Neuronal stem cell (in vitro differentiated cells): ENCODE measurements around the gene CLCA1.

Experiments
- DNase-seq: peaks from one replicate; pipeline ENCODE4 v3.0.0-alpha.2; 2013; ENCODE audit warnings: low spot score
- H2AFZ ChIP-seq: one replicate; pipeline ENCODE4 v1.6.1; 2013; ENCODE audit warnings: mild to moderate bottlenecking, low read length, inconsistent platforms
- H2AK5ac ChIP-seq: 2 replicates; pipeline ENCODE4 v1.6.1; 2013; ENCODE audit warnings: low read depth, mild to moderate bottlenecking, inconsistent platforms, low read length, moderate library complexity, mixed read lengths
- H2BK120ac ChIP-seq: 2 replicates; pipeline ENCODE4 v1.6.1; 2013; ENCODE audit warnings: low read depth, mild to moderate bottlenecking, inconsistent platforms, low read length, moderate library complexity, mixed read lengths
- H2BK12ac ChIP-seq: one replicate; pipeline ENCODE4 v1.6.1; 2013; ENCODE audit warnings: low read length, inconsistent platforms
- H2BK15ac ChIP-seq: 2 replicates; pipeline ENCODE4 v1.6.1; 2013; ENCODE audit warnings: mild to moderate bottlenecking, low read length, inconsistent platforms, mixed read lengths
- H2BK5ac ChIP-seq: one replicate; pipeline ENCODE4 v1.6.1; 2013; ENCODE audit warnings: inconsistent platforms, mild to moderate bottlenecking, low read length, moderate library complexity
- H3K14ac ChIP-seq: one replicate; pipeline ENCODE4 v1.6.1; 2013; ENCODE audit warnings: low read length, inconsistent platforms
- H3K18ac ChIP-seq: 2 replicates; pipeline ENCODE4 v1.6.1; 2013; ENCODE audit warnings: low read length, inconsistent platforms
- H3K23ac ChIP-seq: 2 replicates; pipeline ENCODE4 v1.6.1; 2013; ENCODE audit warnings: low read depth, mild to moderate bottlenecking, mixed read lengths, low read length, inconsistent platforms; ENCODE audit not compliant: poor library complexity
- H3K27ac ChIP-seq: replicated peaks from 3 replicates; pipeline ENCODE4 v1.5.1; 2013; ENCODE audit warnings: low read length, inconsistent platforms
- H3K27me3 ChIP-seq, 3 experiments: 2 replicates each; pipeline ENCODE4 v1.6.1; 2013; ENCODE audit warnings: low read length in 3 of 3, mild to moderate bottlenecking in 2 of 3, inconsistent platforms in 1 of 3, low read depth in 1 of 3, mixed read lengths in 1 of 3, moderate library complexity in 1 of 3; ENCODE audit not compliant: control insufficient read depth in 3 of 3, insufficient read depth in 3 of 3
- H3K36me3 ChIP-seq, 2 donors: replicated peaks in 1 of 2; 2 replicates each; pipeline ENCODE4 v1.6.1; 2013; ENCODE audit warnings: low read length in 2 of 2; ENCODE audit not compliant: control insufficient read depth in 2 of 2, insufficient read depth in 2 of 2
- H3K4ac ChIP-seq: 2 replicates; pipeline ENCODE4 v1.6.1; 2013; ENCODE audit warnings: inconsistent platforms, mild to moderate bottlenecking, low read length, moderate library complexity
- H3K4me1 ChIP-seq, 2 donors: 1 replicate in 1 of 2; 2 replicates in 1 of 2; pipeline ENCODE4 v1.6.1; 2013; ENCODE audit warnings: low read length in 2 of 2, low read depth in 1 of 2; ENCODE audit not compliant: control insufficient read depth in 2 of 2, insufficient read depth in 1 of 2
- H3K4me2 ChIP-seq: one replicate; pipeline ENCODE4 v1.6.1; 2013; ENCODE audit warnings: mild to moderate bottlenecking, low read length, inconsistent platforms; ENCODE audit not compliant: insufficient read depth, poor library complexity, severe bottlenecking
- H3K4me3 ChIP-seq, 2 donors: 2 replicates each; pipeline ENCODE4 v1.5.1; 2013; ENCODE audit warnings: low read length in 2 of 2, mild to moderate bottlenecking in 2 of 2, inconsistent platforms in 1 of 2, moderate library complexity in 1 of 2
- H3K79me1 ChIP-seq: one replicate; pipeline ENCODE4 v1.6.1; 2013; ENCODE audit warnings: low read depth, mild to moderate bottlenecking, inconsistent platforms, low read length, moderate library complexity
- H3K9ac ChIP-seq: one replicate; pipeline ENCODE4 v1.6.1; 2013; ENCODE audit warnings: mild to moderate bottlenecking, low read depth, low read length, inconsistent platforms; ENCODE audit not compliant: poor library complexity
- H3K9me3 ChIP-seq, 2 donors: replicated peaks in 1 of 2; 2 replicates each; pipeline versions ENCODE3 to v1.6.1; 2013; ENCODE audit warnings: low read length in 2 of 2, mild to moderate bottlenecking in 2 of 2, inconsistent platforms in 1 of 2, low read depth in 1 of 2, mixed read lengths in 1 of 2, moderate library complexity in 1 of 2; ENCODE audit not compliant: control insufficient read depth in 2 of 2, insufficient read depth in 1 of 2
- H4K8ac ChIP-seq: one replicate; pipeline ENCODE4 v1.6.1; 2013; ENCODE audit warnings: low read depth, mild to moderate bottlenecking, inconsistent platforms, low read length, moderate library complexity
- H4K91ac ChIP-seq: one replicate; pipeline ENCODE4 v1.6.1; 2013; ENCODE audit warnings: low read length, low read depth, mild to moderate bottlenecking, inconsistent platforms; ENCODE audit not compliant: poor library complexity
- WGBS, 2 donors: extraction: QIAGEN DNeasy Blood & Tissue Kit; methylation state at CpG; one replicate each; pipeline ENCODE4 v1.1.7; 2013; ENCODE audit warnings: missing lambda C conversion rate in 2 of 2, mixed read lengths in 1 of 2; ENCODE audit not compliant: insufficient read length in 2 of 2, insufficient replicate concordance in 1 of 2; ENCODE audit errors: extremely low coverage in 2 of 2; 5-methylcytosine and 5-hydroxymethylcytosine counted together

The CLCA1 gene

DNA sequence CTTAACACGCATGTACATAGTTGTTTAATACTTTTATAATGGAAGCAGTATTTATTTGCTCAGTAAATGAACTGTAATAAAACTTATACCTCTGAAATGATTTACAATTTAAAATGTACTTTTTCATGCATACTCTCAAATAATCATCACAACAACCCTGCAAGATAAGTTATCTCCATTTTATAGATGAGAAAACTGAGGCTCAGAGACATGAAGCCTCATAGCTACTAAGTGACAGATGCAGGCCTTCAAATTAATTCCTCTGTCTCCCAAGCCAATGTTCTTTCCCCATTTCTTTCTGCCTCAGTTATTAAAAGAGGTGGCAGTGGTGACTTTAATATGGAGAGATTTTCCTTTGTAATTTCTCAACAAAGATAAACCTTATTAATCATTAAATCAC, 19.6 kb upstream of the CLCA1 start:
- Histone ChIP-seq H3K14ac (no peak overlapping the region), H3K27me3 (no peaks in the 10 kb centered on the region), H2BK12ac (no peak overlapping the region), H3K4ac (no peak overlapping the region), H4K91ac (no peak overlapping the region), H2AFZ (no peak overlapping the region), H3K9ac (no peak overlapping the region), H3K4me2 (no peak overlapping the region), H3K9me3 (no peaks in the 10 kb centered on the region), H2BK15ac (no peak overlapping the region), H3K18ac (no peak overlapping the region), H3K4me3 (no peak overlapping the region), H3K23ac (no peak overlapping the region), H2BK5ac (no peak overlapping the region), H2AK5ac (no peak overlapping the region), H4K8ac (no peak overlapping the region), H3K79me1 (no peaks in the 10 kb centered on the region), H3K36me3 (no peaks in the 10 kb centered on the region), H3K4me1 (no peaks in the 10 kb centered on the region), H2BK120ac (no peak overlapping the region), H3K27ac (no peak overlapping the region)
- no CpG with 5 or more reads among the region's 1 CpG for whole genome bisulfite sequencing, 2 donors
- DNase-seq, result no peak

DNA sequence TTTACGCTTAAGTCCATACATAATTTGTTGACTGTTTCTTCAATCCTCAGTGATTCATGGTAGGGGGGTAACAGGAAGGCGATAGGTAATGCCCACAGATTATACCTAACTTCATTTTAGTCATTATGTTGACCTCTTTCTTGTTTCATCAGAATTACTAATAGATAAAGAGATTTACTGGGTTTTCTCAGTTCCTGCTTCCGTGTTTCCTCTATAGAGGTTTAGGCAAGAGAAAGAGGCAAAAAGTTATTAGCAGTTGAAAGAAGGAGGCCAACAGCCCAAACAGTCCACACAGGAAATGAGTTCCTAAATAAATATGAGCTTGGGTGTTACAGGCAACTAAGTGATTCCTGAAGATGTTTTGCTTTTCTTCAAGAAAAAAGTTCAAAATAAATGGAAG, 17.9 kb upstream of the CLCA1 start:
- no peak overlapping the region for H2BK120ac ChIP-seq
- H3K9ac ChIP-seq, result no peak overlapping the region
- no peak overlapping the region for H2AFZ ChIP-seq
- H3K79me1 ChIP-seq, result no peaks in the 10 kb centered on the region
- no peaks in the 10 kb centered on the region for H3K36me3 ChIP-seq
- no peak overlapping the region for H2AK5ac ChIP-seq
- H3K4ac ChIP-seq, result no peak overlapping the region
- no peak overlapping the region for H2BK12ac ChIP-seq
- no peak for DNase-seq
- H3K23ac ChIP-seq, result no peak overlapping the region
- H4K91ac ChIP-seq, result no peak overlapping the region
- H3K18ac ChIP-seq, result no peak overlapping the region
- H3K4me1 ChIP-seq, result no peaks in the 10 kb centered on the region
- H3K4me2 ChIP-seq, result no peak overlapping the region
- no peaks in the 10 kb centered on the region for H3K9me3 ChIP-seq
- no CpG with 5 or more reads among the region's 3 CpGs for WGBS, 2 donors
- no peak overlapping the region for H2BK15ac ChIP-seq
- no peak overlapping the region for H2BK5ac ChIP-seq
- H3K27me3 ChIP-seq, result no peaks in the 10 kb centered on the region
- no peak overlapping the region for H3K14ac ChIP-seq
- H3K27ac ChIP-seq, result no peak overlapping the region
- H4K8ac ChIP-seq, result no peak overlapping the region
- H3K4me3 ChIP-seq, result no peak overlapping the region

DNA sequence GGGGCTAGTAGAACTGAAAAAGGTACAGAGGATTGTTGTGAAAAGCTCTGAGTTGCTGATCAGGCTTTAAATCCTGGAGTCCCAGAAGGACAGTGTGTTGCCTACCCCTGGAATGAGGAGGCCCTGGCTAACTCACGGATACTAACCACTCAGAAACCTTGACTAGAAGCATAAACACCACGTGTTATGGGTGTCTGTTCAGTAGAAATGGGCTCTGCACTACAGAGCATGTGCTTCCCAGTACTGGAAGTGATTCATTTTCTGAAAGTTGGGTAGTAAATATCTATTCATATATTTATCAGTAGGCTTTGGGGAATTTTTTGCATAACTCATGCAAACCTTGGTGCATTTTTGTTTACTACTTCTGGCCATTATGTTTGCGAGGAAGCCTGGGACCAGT, 15.1 kb upstream of the CLCA1 start:
- Histone ChIP-seq H3K36me3 (no peaks in the 10 kb centered on the region), H3K14ac (no peak overlapping the region), H3K9me3 (no peaks in the 10 kb centered on the region), H3K79me1 (no peaks in the 10 kb centered on the region), H3K4me1 (no peaks in the 10 kb centered on the region), H3K18ac (no peak overlapping the region), H3K4me2 (no peak overlapping the region), H3K4ac (no peak overlapping the region), H4K8ac (no peak overlapping the region), H3K4me3 (no peak overlapping the region), H2BK120ac (no peak overlapping the region), H4K91ac (no peak overlapping the region), H2AK5ac (no peak overlapping the region), H3K27me3 (peaks cover 0 to 3% (median 0%) of the 10 kb centered on the region in 3 experiments), H2BK5ac (no peak overlapping the region), H2BK12ac (no peak overlapping the region), H3K27ac (no peak overlapping the region), H2AFZ (no peak overlapping the region), H3K23ac (no peak overlapping the region), H3K9ac (no peak overlapping the region), H2BK15ac (no peak overlapping the region)
- DNase-seq, result no peak
- no CpG with 5 or more reads among the region's 3 CpGs for WGBS, 2 donors

DNA sequence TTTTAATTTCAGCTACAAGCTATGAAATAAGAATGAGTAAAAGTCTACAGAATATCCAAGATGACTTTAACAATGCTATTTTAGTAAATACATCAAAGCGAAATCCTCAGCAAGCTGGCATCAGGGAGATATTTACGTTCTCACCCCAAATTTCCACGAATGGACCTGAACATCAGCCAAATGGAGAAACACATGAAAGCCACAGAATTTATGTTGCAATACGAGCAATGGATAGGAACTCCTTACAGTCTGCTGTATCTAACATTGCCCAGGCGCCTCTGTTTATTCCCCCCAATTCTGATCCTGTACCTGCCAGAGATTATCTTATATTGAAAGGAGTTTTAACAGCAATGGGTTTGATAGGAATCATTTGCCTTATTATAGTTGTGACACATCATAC, 13.7 kb upstream of the CLCA1 start:
- Histone ChIP-seq H2BK15ac (no peak overlapping the region), H2AK5ac (no peak overlapping the region), H3K27me3 (peaks cover 0 to 3% (median 0%) of the 10 kb centered on the region in 3 experiments), H3K27ac (no peak overlapping the region), H3K4me2 (no peak overlapping the region), H3K14ac (no peak overlapping the region), H3K9me3 (no peaks in the 10 kb centered on the region), H2AFZ (no peak overlapping the region), H3K79me1 (no peaks in the 10 kb centered on the region), H2BK5ac (no peak overlapping the region), H3K23ac (no peak overlapping the region), H3K36me3 (no peaks in the 10 kb centered on the region), H3K9ac (no peak overlapping the region), H3K18ac (no peak overlapping the region), H3K4me1 (no peaks in the 10 kb centered on the region), H4K8ac (no peak overlapping the region), H2BK12ac (no peak overlapping the region), H2BK120ac (no peak overlapping the region), H3K4ac (no peak overlapping the region), H4K91ac (no peak overlapping the region), H3K4me3 (no peak overlapping the region)
- no peak for DNase-seq
- no CpG with 5 or more reads among the region's 5 CpGs for WGBS, 2 donors
